Measurements from ENCODE around the gene KCNQ1. TPM values are rescaled to one million over a fixed set of nuclear protein-coding genes. Genes with fewer than 3 reads are reported as not detected.

KCNQ1 gene
- total and polyA plus RNA-seq, 2 donors (not counting 1 experiment from before 2014, with no cell fraction given), result not detected

DNA sequence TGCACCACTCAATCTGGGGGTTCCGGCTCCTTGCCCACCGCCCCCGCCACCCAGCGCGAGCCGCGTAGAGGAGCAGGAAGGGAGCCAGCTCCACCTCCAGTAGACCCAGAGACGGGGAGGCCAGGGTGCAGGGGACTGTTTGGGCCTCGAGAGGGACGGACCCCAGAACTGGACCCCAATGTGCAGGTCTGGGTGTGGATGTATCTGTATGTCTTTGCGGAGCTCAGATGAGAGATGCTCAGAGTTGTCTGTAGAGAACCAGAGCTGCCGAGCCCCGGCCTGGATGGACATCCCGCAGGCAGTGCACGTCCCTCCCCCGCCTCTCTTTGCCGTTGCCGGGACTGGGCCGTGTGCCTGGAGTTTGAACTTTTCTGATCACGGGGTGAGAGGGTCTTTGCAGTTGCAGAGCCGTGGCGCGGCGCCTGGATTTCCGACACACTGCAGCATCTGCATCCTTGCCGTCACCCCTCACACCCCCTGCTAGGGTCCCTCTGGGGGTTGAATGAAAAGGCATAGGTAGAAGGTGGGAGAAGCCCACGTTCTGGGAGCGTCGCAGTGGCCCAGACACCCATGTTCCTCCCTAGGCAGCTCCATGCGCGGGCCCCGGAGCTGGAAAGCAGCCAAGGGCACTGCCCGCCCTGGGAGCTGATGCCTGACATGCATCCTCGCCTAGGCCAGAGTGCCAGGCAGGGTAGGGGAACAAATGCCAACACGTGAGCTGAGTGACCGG, 105.2 kb downstream of the KCNQ1 start:
- DNase-seq (ENCODE audit: low read depth in 2 of 2), result no peak
- no peaks in the 10 kb centered on the region for H3K4me1 ChIP-seq (ENCODE audit: control insufficient read depth, extremely low read depth, insufficient read depth, low read length)
- no peaks in the 10 kb centered on the region for H3K79me2 ChIP-seq (ENCODE audit: control insufficient read depth, insufficient read depth, low read length)
- no peak overlapping the region for H3K4me2 ChIP-seq (ENCODE audit: extremely low read depth, insufficient read depth, low read length)
- no peak overlapping the region for H3K4me3 ChIP-seq (replicated peaks in 1 of 4; ENCODE audit: control extremely low read depth in 1 of 4, insufficient read depth in 1 of 4, low read depth in 3 of 4, low read length in 4 of 4)
- H3K9ac ChIP-seq (ENCODE audit: insufficient read depth, low read length), result no peak overlapping the region
- no peak overlapping the region for H3K27ac ChIP-seq (ENCODE audit: insufficient read depth, low read length)
- no peaks in the 10 kb centered on the region for H3K9me3 ChIP-seq (ENCODE audit: control insufficient read depth, insufficient read depth, low read depth, low read length)
- peaks cover 6% of the 10 kb centered on the region for H3K27me3 ChIP-seq (ENCODE audit: control insufficient read depth, insufficient read depth, low read length)
- H3K36me3 ChIP-seq (ENCODE audit: control insufficient read depth, insufficient read depth, low read length), result no peaks in the 10 kb centered on the region
- H2AFZ ChIP-seq (ENCODE audit: low read length), result no peak overlapping the region
- no peaks in the 10 kb centered on the region for H4K20me1 ChIP-seq (ENCODE audit: control insufficient read depth, extremely low read depth, insufficient read depth, low read length)
- TF ChIP-seq, protein P1, sequence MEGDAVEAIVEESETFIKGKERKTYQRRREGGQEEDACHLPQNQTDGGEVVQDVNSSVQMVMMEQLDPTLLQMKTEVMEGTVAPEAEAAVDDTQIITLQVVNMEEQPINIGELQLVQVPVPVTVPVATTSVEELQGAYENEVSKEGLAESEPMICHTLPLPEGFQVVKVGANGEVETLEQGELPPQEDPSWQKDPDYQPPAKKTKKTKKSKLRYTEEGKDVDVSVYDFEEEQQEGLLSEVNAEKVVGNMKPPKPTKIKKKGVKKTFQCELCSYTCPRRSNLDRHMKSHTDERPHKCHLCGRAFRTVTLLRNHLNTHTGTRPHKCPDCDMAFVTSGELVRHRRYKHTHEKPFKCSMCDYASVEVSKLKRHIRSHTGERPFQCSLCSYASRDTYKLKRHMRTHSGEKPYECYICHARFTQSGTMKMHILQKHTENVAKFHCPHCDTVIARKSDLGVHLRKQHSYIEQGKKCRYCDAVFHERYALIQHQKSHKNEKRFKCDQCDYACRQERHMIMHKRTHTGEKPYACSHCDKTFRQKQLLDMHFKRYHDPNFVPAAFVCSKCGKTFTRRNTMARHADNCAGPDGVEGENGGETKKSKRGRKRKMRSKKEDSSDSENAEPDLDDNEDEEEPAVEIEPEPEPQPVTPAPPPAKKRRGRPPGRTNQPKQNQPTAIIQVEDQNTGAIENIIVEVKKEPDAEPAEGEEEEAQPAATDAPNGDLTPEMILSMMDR (conservative IDR thresholded peaks at IDR 0.05 in 1 of 2, IDR thresholded peaks at IDR 0.05 in 1 of 2; ENCODE audit: low read depth in 1 of 2, low read length in 2 of 2), result no peak
- no peak for TF ChIP-seq EZH2 (IDR thresholded peaks at IDR 0.05; ENCODE audit: low read length, missing control alignments)

DNA sequence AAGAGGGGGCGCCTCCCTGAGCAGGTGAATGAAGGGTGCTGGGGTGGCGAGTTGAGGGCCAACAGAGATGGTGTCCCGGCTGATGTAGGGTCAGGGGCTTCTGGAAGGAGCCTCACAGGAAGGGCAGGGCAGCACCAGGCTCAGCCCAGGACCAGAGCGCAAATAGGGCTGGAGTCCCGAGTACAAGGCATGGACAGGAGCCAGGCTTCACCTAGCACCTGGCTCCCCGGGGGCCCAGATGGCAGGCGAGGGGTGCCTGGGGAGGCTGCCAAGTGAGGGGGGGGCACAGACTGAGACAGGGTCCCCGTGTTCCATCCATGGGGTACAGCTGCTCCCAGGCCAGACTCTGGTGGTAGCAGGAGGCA, 105.8 kb downstream of the KCNQ1 start:
- Histone ChIP-seq H3K4me3 (replicated peaks in 1 of 4; ENCODE audit: control extremely low read depth in 1 of 4, insufficient read depth in 1 of 4, low read depth in 3 of 4, low read length in 4 of 4) (no peak overlapping the region), H3K27me3 (ENCODE audit: control insufficient read depth, insufficient read depth, low read length) (peaks cover 6% of the 10 kb centered on the region), H3K9ac (ENCODE audit: insufficient read depth, low read length) (no peak overlapping the region), H2AFZ (ENCODE audit: low read length) (no peak overlapping the region), H3K9me3 (ENCODE audit: control insufficient read depth, insufficient read depth, low read depth, low read length) (no peaks in the 10 kb centered on the region), H3K27ac (ENCODE audit: insufficient read depth, low read length) (no peak overlapping the region), H3K4me2 (ENCODE audit: extremely low read depth, insufficient read depth, low read length) (no peak overlapping the region), H3K36me3 (ENCODE audit: control insufficient read depth, insufficient read depth, low read length) (no peaks in the 10 kb centered on the region), H3K79me2 (ENCODE audit: control insufficient read depth, insufficient read depth, low read length) (no peaks in the 10 kb centered on the region), H4K20me1 (ENCODE audit: control insufficient read depth, extremely low read depth, insufficient read depth, low read length) (no peaks in the 10 kb centered on the region), H3K4me1 (ENCODE audit: control insufficient read depth, extremely low read depth, insufficient read depth, low read length) (no peaks in the 10 kb centered on the region)
- TF ChIP-seq EZH2 (IDR thresholded peaks at IDR 0.05; ENCODE audit: low read length, missing control alignments), result no peak
- TF ChIP-seq, protein P1 (conservative IDR thresholded peaks at IDR 0.05 in 1 of 2, IDR thresholded peaks at IDR 0.05 in 1 of 2; ENCODE audit: low read depth in 1 of 2, low read length in 2 of 2), result no peak
- DNase-seq (ENCODE audit: low read depth in 2 of 2), result no peak

DNA sequence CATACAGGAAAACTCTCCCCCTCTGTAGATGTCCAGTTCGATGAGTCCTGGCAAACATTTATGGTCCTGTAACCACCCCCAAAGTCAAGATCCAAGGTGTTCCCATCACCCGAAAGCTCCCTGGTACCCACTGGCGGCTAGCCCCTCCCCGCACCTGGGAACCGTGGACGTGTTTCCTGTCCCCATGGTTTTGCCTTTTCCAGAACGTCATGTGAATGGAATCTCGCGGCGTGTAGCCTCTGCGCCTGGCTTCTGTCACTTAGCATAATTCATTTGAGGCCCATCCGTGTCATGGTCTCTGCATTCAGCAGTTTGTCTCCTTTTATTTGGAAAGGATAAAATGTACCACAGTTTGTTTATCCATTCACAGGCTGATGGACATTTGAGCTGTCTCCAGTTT, 106.3 kb downstream of the KCNQ1 start:
- Histone ChIP-seq H3K27me3 (ENCODE audit: control insufficient read depth, insufficient read depth, low read length) (peaks cover 6% of the 10 kb centered on the region), H3K27ac (ENCODE audit: insufficient read depth, low read length) (no peak overlapping the region), H3K4me1 (ENCODE audit: control insufficient read depth, extremely low read depth, insufficient read depth, low read length) (no peaks in the 10 kb centered on the region), H3K9ac (ENCODE audit: insufficient read depth, low read length) (no peak overlapping the region), H3K4me3 (replicated peaks in 1 of 4; ENCODE audit: control extremely low read depth in 1 of 4, insufficient read depth in 1 of 4, low read depth in 3 of 4, low read length in 4 of 4) (no peak overlapping the region), H2AFZ (ENCODE audit: low read length) (no peak overlapping the region), H3K79me2 (ENCODE audit: control insufficient read depth, insufficient read depth, low read length) (no peaks in the 10 kb centered on the region), H3K9me3 (ENCODE audit: control insufficient read depth, insufficient read depth, low read depth, low read length) (no peaks in the 10 kb centered on the region), H4K20me1 (ENCODE audit: control insufficient read depth, extremely low read depth, insufficient read depth, low read length) (no peaks in the 10 kb centered on the region), H3K36me3 (ENCODE audit: control insufficient read depth, insufficient read depth, low read length) (no peaks in the 10 kb centered on the region), H3K4me2 (ENCODE audit: extremely low read depth, insufficient read depth, low read length) (no peak overlapping the region)
- TF ChIP-seq, protein P1 (conservative IDR thresholded peaks at IDR 0.05 in 1 of 2, IDR thresholded peaks at IDR 0.05 in 1 of 2; ENCODE audit: low read depth in 1 of 2, low read length in 2 of 2), result no peak
- no peak for DNase-seq (ENCODE audit: low read depth in 2 of 2)

Measured in fibroblast of lung (primary cell).